Right renal cortex interstitium (tissue), 3 donors: ENCODE results near the gene FNBP1L. TPM values are rescaled to one million over a fixed set of nuclear protein-coding genes. Genes with fewer than 3 reads are reported as not detected.

Experiments
- polyA plus RNA-seq, 3 donors: library from polyadenylated mRNA; unstranded; fragments of 120-200 nt; gene quantifications; one replicate each; pipeline ENCODE4 v1.2.1, GENCODE V29; 2013; ENCODE audit not compliant: insufficient read length in 3 of 3

Gene FNBP1L
- polyA plus RNA-seq, 3 donors = 113 to 123 (median 118) TPM

Other genes starting within 250 kb of the FNBP1L start
- 10 to 100 TPM; 54.5 to 56.3 (median 55.8) TPM for gene DR1, start 102.2 kb upstream of the FNBP1L start, polyA plus RNA-seq
- gene BCAR3, start 233.7 kb downstream of the FNBP1L start, polyA plus RNA-seq = 10 to 100 TPM; 24.5 to 26.6 (median 24.5) TPM